Mesothelial cell of epicardium (in vitro differentiated cells): Measurements from ENCODE around the gene NEUROD6. TPM values are rescaled to one million over a fixed set of nuclear protein-coding genes. Genes with fewer than 3 reads are reported as not detected.

ENCODE experiments used
- DNase-seq, 2 experiments: peaks; one replicate each; pipeline ENCODE4 v3.0.0; 2021; ENCODE audit warnings: low spot score in 2 of 2; ENCODE audit not compliant: unreplicated experiment in 2 of 2
- H3K27ac Mint-ChIP-seq: 2 replicates; pipeline ENCODE4 v1.8.0; 2021; ENCODE audit warnings: mixed read lengths
- H3K27me3 Mint-ChIP-seq: 2 replicates; pipeline ENCODE4 v1.8.0; 2021; ENCODE audit warnings: low read depth, mixed read lengths
- H3K36me3 Mint-ChIP-seq: 2 replicates; pipeline ENCODE4 v1.8.0; 2021; ENCODE audit warnings: mixed read lengths
- H3K4me1 Mint-ChIP-seq: 2 replicates; pipeline ENCODE4 v1.8.0; 2021; ENCODE audit warnings: mixed read lengths
- H3K4me3 Mint-ChIP-seq: 2 replicates; pipeline ENCODE4 v1.8.0; 2021; ENCODE audit warnings: mild to moderate bottlenecking, moderate library complexity, mixed read lengths
- H3K9me3 Mint-ChIP-seq: 2 replicates; pipeline ENCODE4 v1.8.0; 2021; ENCODE audit warnings: mixed read lengths
- total RNA-seq: library from RNA; stranded (reverse); gene quantifications from 3 replicates; pipeline ENCODE4 v1.2.1, GENCODE V29; 2021
- TF ChIP-seq, protein P1 (sequence below): fragments of 200-600 bp; sonication (generic); IDR thresholded peaks from one replicate; pipeline ENCODE4 v1.5.0; 2021; ENCODE audit warnings: antibody characterized with exemption; ENCODE audit not compliant: unreplicated experiment

Gene NEUROD6
- total RNA-seq, 1 donor from 2014 or later: not detected

- TF ChIP-seq, protein P1, sequence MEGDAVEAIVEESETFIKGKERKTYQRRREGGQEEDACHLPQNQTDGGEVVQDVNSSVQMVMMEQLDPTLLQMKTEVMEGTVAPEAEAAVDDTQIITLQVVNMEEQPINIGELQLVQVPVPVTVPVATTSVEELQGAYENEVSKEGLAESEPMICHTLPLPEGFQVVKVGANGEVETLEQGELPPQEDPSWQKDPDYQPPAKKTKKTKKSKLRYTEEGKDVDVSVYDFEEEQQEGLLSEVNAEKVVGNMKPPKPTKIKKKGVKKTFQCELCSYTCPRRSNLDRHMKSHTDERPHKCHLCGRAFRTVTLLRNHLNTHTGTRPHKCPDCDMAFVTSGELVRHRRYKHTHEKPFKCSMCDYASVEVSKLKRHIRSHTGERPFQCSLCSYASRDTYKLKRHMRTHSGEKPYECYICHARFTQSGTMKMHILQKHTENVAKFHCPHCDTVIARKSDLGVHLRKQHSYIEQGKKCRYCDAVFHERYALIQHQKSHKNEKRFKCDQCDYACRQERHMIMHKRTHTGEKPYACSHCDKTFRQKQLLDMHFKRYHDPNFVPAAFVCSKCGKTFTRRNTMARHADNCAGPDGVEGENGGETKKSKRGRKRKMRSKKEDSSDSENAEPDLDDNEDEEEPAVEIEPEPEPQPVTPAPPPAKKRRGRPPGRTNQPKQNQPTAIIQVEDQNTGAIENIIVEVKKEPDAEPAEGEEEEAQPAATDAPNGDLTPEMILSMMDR: no peak
- Mint-ChIP-seq H3K4me3 (no peak overlapping the region), H3K9me3 (peaks cover 4% of the 10 kb centered on the region), H3K36me3 (no peaks in the 10 kb centered on the region), H3K4me1 (peaks cover 6% of the 10 kb centered on the region), H3K27ac (no peak overlapping the region), H3K27me3 (peaks cover 5% of the 10 kb centered on the region)
- no peak for DNase-seq
These were observed 41.2 kb downstream of the NEUROD6 start for GRCh38 chr7:31299336-31299735.

GRCh38 chr7:31290601-31291000 lies 49.9 kb downstream of the NEUROD6 start:
- H3K27ac Mint-ChIP-seq: no peak overlapping the region
- no peaks in the 10 kb centered on the region for H3K36me3 Mint-ChIP-seq
- no peak for DNase-seq
- H3K27me3 Mint-ChIP-seq: peaks cover 42% of the 10 kb centered on the region
- H3K9me3 Mint-ChIP-seq: peaks cover 6% of the 10 kb centered on the region
- H3K4me1 Mint-ChIP-seq: no peaks in the 10 kb centered on the region
- no peak overlapping the region for H3K4me3 Mint-ChIP-seq
- TF ChIP-seq, protein P1: no peak

Other genes starting within 250 kb of the NEUROD6 start
- not detected in 3 replicates for gene ITPRID1, start 173.4 kb upstream of the NEUROD6 start, total RNA-seq